HEK293 (cell line): ENCODE data around the gene OR2G6.
"Not testable (repeated sequence)": the region's sequence is repeated elsewhere in the genome, so short reads cannot be mapped to it uniquely, and the experiment has no call there.

Source experiments
- CTCF ChIA-PET: fragments of 350-600 bp; formaldehyde crosslinking; extraction: SDS; loops from one replicate; lab custom pipeline; 2021; ENCODE audit warnings: antibody characterized with exemption; lab: Yijun Ruan, JAX
- POLR2A ChIA-PET: fragments of 300-600 bp; formaldehyde crosslinking; extraction: SDS; loops from one replicate; lab custom pipeline; 2020; ENCODE audit warnings: antibody characterized with exemption, inconsistent platforms; lab: Yijun Ruan, JAX
- H3K27ac ChIP-seq: fragments of 200-500 bp; sonication (Bioruptor generic); 2 replicates; pipeline ENCODE4 v1.5.1; 2014; ENCODE audit warnings: low read depth, low read length, control low read depth, inconsistent platforms; ENCODE audit errors: extremely low read depth
- H3K36me3 ChIP-seq, 2 experiments: fragments of 200-500 bp in 1 of 2; sonication (Bioruptor generic) in 1 of 2; 1 replicate in 1 of 2; 2 replicates in 1 of 2; pipeline ENCODE4 v1.5.1; 2014 to 2017; ENCODE audit warnings: inconsistent platforms in 2 of 2, low read length in 2 of 2; ENCODE audit not compliant: control insufficient read depth in 2 of 2, insufficient read depth in 1 of 2
- H3K4me1 ChIP-seq: fragments of 200-500 bp; sonication (Bioruptor generic); 2 replicates; pipeline ENCODE4 v1.5.1; 2014; ENCODE audit warnings: mild to moderate bottlenecking, low read length, inconsistent platforms; ENCODE audit not compliant: control insufficient read depth, insufficient read depth
- H3K4me3 ChIP-seq: 2 replicates; pipeline ENCODE4 v1.5.1; 2011; ENCODE audit warnings: low read depth, mild to moderate bottlenecking, control low read depth, low read length, moderate library complexity
- H3K9me3 ChIP-seq: fragments of 200-500 bp; sonication (Bioruptor generic); 2 replicates; pipeline ENCODE4 v1.5.1; 2014; ENCODE audit warnings: low read depth, low read length, inconsistent platforms; ENCODE audit not compliant: control insufficient read depth, insufficient read depth

Gene OR2G6

DNA sequence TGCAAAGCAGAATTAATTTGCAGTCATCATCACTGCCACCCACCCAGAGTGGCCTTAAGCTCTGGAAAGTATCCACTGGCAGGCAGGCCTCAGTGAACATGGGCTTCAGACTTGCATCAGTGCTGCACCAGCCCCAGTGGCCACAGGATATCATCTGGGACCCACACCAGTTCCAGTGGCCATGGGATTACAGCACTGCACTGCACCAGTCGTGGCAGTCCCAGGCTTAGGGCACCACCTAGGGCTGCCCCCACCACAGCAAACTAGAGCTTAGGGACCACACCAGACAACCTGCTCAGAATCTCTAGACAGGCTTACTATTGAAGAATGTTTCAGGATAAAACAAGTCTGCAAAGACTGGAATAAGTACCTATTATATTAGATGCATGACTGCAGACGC, 39.5 kb downstream of the OR2G6 start:
- H3K4me1 ChIP-seq, POLR2A ChIA-PET, H3K36me3 ChIP-seq, CTCF ChIA-PET, H3K4me3 ChIP-seq, H3K9me3 ChIP-seq, H3K27ac ChIP-seq: not testable (repeated sequence)

DNA sequence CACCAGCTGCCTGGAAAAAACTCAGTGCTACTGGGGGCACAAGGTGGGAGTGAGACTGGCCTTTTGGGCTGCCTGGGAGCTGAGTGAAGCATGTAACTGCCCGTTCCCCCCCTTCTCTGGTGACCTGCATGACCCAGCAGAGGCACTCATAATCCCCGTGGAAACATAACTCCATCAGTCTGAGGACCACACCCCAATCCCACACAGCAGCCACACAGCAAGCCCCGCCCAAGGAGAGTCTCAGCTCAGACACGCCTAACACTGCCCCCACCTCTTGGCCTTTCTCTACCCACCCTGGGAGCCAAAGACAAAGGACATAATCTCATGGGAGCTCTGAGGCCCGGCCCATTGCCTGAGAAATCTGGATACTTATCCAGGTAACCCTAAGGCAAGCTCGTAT, 43.2 kb downstream of the OR2G6 start:
- H3K4me3 ChIP-seq, POLR2A ChIA-PET, H3K27ac ChIP-seq, H3K4me1 ChIP-seq, CTCF ChIA-PET, H3K9me3 ChIP-seq, H3K36me3 ChIP-seq: not testable (repeated sequence)

DNA sequence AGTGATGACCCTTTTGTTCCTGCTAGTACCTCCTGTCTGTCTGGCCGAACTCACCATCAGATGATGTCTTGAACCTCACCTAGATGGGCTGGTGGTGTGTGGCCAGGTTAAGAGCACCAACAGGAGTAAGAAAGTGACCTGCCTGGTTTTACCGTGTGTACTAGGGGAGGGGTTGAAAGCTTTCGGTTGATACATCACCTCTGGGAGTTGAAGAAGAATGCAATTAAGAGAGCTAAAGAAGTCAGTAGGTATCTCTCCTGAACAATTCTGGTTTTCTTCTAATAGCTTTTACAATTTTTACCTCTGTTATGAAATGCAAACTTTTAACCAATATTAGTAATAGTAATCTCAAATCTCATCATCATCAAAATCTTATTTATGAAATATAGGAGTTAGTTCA, 54.8 kb downstream of the OR2G6 start, which contains the start of gene OR2T29:
Gene OR2T29 (minus strand): TSS at position 101 of the 400 bp plus-strand sequence. CDS start 3,281 bp downstream, outside the sequence.
- CTCF ChIA-PET, H3K9me3 ChIP-seq, POLR2A ChIA-PET, H3K27ac ChIP-seq, H3K4me1 ChIP-seq, H3K4me3 ChIP-seq, H3K36me3 ChIP-seq: not testable (repeated sequence)

DNA sequence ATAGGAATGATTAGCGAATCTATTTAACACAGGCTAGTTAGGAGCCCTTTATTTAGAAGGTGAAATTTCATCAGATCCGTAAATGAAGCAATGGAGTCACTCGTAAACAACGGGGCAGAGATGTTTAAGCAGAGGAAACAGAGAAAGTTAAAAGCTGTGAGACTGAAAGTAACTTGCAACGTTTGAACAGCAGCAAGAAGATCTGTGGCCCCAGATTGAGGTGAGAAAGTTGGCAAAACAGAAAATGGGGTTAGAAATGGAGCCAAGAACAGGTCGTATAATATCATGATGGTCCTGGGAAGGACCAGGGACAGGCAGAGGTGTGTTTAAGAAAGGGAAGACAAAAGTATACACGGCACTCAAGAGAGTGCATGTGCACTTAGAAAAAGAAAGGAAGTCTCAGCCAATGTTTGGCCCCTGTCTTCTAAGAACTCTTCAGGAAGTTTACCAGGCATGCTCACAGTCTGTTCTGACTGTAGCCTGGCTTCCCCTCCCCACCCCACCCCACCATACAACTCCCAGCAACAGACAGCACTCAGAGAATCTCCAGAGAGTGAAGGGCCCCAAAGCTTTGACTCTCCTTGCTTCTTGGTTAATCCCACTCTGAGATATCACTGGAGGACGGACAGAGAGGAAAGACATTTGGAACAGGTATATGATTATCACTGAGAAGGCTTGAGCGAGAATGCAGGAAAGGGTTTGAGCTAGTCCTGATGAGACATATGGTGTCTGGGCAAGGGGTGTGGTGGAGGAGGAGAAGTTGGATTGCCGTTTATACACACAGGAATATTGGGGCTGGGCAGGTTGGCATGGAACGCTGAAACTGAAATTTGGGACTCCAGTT, 57.9 kb downstream of the OR2G6 start:
- H3K4me3 ChIP-seq, H3K9me3 ChIP-seq, POLR2A ChIA-PET, CTCF ChIA-PET, H3K4me1 ChIP-seq, H3K27ac ChIP-seq, H3K36me3 ChIP-seq: not testable (repeated sequence)

DNA sequence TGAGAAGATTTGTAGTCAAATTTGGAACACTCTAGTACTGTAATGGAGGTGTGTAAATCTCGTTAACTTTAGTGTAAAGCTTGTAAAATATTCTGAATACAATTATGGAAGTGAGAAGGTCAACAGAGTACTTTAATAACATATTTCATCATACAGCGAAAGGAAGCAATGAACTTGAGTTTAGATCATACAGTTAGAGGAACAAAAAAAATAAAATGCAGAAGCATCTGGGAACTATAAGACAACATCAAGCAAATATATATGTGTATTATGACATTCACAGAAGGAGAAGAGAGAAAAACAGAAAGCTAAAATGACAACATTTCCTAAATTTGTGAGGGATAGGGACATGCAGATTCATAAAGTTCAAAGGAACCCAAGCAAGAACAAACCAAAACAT, 61.2 kb downstream of the OR2G6 start:
- POLR2A ChIA-PET, H3K36me3 ChIP-seq, H3K27ac ChIP-seq, H3K4me3 ChIP-seq, H3K9me3 ChIP-seq, CTCF ChIA-PET, H3K4me1 ChIP-seq: not testable (repeated sequence)

DNA sequence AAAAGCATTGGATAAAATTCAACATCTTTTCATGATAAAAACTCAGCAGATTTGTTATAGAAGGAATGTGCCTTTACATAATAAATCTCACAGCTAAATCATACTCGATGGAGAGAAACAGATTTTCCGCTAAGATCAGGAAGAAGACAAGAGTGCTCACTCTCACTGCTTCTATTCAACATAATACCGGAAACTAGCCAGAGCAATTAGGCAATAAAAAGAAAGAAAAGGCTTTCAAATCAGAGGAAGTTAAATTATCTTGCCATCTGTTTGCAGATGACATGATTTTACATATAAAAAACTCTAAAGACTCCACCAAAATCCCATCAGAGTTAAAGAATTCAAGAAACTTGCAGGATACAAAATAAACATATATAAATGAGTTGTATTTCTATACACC, 62.9 kb downstream of the OR2G6 start:
- H3K27ac ChIP-seq, CTCF ChIA-PET, H3K36me3 ChIP-seq, H3K4me3 ChIP-seq, H3K9me3 ChIP-seq, POLR2A ChIA-PET, H3K4me1 ChIP-seq: not testable (repeated sequence)

DNA sequence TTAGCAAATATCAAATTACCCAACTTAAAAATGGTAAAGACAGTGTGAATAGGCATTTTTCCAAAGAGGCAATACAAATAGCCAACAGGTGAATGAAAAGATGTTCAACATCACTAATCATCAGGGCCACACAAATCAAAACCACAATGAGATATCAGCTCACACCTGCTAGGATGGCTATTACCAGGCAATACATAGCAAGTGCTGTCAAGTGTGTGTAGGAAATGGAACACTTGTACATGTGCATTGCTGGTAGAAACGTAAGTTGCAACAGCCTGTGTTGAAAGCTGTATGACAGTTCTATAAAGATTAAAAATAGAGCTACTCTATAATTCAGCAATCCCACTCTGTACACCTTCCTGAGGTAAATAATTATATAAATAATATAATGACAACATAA, 64.2 kb downstream of the OR2G6 start:
- H3K4me1 ChIP-seq, POLR2A ChIA-PET, H3K9me3 ChIP-seq, H3K4me3 ChIP-seq, H3K36me3 ChIP-seq, CTCF ChIA-PET, H3K27ac ChIP-seq: not testable (repeated sequence)

DNA sequence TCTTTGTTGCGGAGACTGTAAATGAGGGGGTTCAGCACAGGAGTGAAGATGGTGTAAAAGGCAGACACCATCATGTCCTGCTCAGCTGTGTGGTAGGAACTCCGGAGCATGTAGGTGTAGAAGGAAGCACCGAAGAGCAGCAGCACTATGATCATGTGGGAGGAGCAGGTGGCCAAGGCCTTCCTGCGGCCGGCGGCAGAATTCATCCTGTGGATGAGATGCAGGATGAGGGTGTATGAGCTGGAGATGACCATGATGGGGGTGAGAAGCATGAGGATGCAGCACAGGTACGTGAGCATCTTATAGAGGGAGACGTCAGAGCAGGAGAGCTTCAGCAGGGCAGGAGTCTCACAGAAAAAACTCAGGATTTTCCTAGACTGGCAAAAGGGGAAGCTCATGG, 66.0 kb downstream of the OR2G6 start:
- CTCF ChIA-PET, H3K4me3 ChIP-seq, POLR2A ChIA-PET, H3K36me3 ChIP-seq, H3K9me3 ChIP-seq, H3K27ac ChIP-seq, H3K4me1 ChIP-seq: not testable (repeated sequence)

DNA sequence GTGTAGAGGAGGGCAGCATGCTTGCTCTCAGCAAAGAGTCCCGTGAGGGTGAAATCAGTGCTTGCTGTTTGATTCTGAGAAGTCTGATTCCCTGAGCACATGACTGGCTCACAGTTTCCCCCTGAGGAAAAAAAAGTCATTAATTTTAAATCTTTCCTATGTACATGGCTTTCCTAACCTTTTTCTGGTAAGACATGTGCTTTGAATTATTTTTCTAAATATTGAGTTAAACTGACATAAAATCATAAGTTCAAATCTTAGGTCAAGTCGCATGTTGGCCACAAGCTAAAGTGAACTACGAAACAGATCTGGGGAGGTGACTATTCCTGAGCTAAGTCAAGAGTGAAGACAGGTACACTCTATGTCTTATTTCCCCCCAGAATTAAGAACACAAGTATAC, 66.8 kb downstream of the OR2G6 start, which contains the start of gene OR2T34:
Gene OR2T34 (minus strand): TSS at position 101 of the 400 bp plus-strand sequence. CDS start 0 bp downstream, at position 101.
- H3K4me3 ChIP-seq, POLR2A ChIA-PET, H3K27ac ChIP-seq, H3K4me1 ChIP-seq, H3K36me3 ChIP-seq, CTCF ChIA-PET, H3K9me3 ChIP-seq: not testable (repeated sequence)
